ENCODE data around the gene PPP1R26.
"Not testable (repeated sequence)": the region's sequence is repeated elsewhere in the genome, so short reads cannot be mapped to it uniquely, and the experiment has no call there.

PPP1R26 gene

GRCh38 chr9:135524130-135524861 is 44.7 kb downstream of the PPP1R26 start:
- DNase-seq: no peak

GRCh38 chr9:135525241-135526088 is 45.9 kb downstream of the PPP1R26 start:
- DNase-seq: no peak

GRCh38 chr9:135526089-135526729 is 46.6 kb downstream of the PPP1R26 start:
- DNase-seq: no peak

GRCh38 chr9:135526730-135527571 is 47.4 kb downstream of the PPP1R26 start:
- DNase-seq: no peak

- not testable (repeated sequence) for DNase-seq
Measured at GRCh38 chr9:135528842-135529435, 49.4 kb downstream of the PPP1R26 start.

- no peak for DNase-seq
Measured at GRCh38 chr9:135530146-135530545, 50.6 kb downstream of the PPP1R26 start.

- no peak for DNase-seq
Measured at GRCh38 chr9:135531096-135531495, 51.5 kb downstream of the PPP1R26 start.

- no peak for DNase-seq
Measured at GRCh38 chr9:135533113-135533512, 53.5 kb downstream of the PPP1R26 start.

- DNase-seq: no peak
Measured at GRCh38 chr9:135533674-135534073, 54.1 kb downstream of the PPP1R26 start.

- DNase-seq: not testable (repeated sequence)
Measured at GRCh38 chr9:135534192-135534711, 54.7 kb downstream of the PPP1R26 start.

GRCh38 chr9:135534826-135535225 is 55.2 kb downstream of the PPP1R26 start:
- DNase-seq: not testable (repeated sequence)

- DNase-seq: not testable (repeated sequence)
Measured at GRCh38 chr9:135535631-135536030, 56.0 kb downstream of the PPP1R26 start.

- no peak for DNase-seq
Measured at GRCh38 chr9:135536216-135536615, 56.6 kb downstream of the PPP1R26 start.

Measured in DMS79 treated with DMSO at 0.1 percent for 48 hours (cell line).